Adipocyte (in vitro differentiated cells): ENCODE data around the gene SVEP1.
"Not testable (repeated sequence)": the region's sequence is repeated elsewhere in the genome, so short reads cannot be mapped to it uniquely, and the experiment has no call there.

Source experiments
- DNase-seq: peaks from one replicate; pipeline ENCODE4 v3.0.0-alpha.2; 2015; ENCODE audit warnings: low read depth
- H3K27me3 ChIP-seq: replicated peaks from 2 replicates; pipeline ENCODE4 v1.7.0; 2013; ENCODE audit warnings: mild to moderate bottlenecking, low read length, moderate library complexity; ENCODE audit not compliant: control insufficient read depth, insufficient read depth
- H3K36me3 ChIP-seq: 2 replicates; pipeline ENCODE4 v1.7.0; 2013; ENCODE audit warnings: low read length, mild to moderate bottlenecking, moderate library complexity; ENCODE audit not compliant: control insufficient read depth, insufficient read depth, severe bottlenecking
- H3K4me1 ChIP-seq: 2 replicates; pipeline ENCODE4 v1.7.0; 2013; ENCODE audit warnings: mild to moderate bottlenecking, low read length, moderate library complexity; ENCODE audit not compliant: control insufficient read depth, insufficient read depth
- H3K4me3 ChIP-seq: 2 replicates; pipeline ENCODE4 v1.7.0; 2013; ENCODE audit warnings: mild to moderate bottlenecking, low read length, moderate library complexity
- H3K9ac ChIP-seq: 2 replicates; pipeline ENCODE4 v1.7.0; 2013; ENCODE audit warnings: mild to moderate bottlenecking, low read length, moderate library complexity
- H3K9me3 ChIP-seq: 2 replicates; pipeline ENCODE4 v1.7.0; 2013; ENCODE audit warnings: mild to moderate bottlenecking, low read length, moderate library complexity; ENCODE audit not compliant: control insufficient read depth

SVEP1 gene

DNA sequence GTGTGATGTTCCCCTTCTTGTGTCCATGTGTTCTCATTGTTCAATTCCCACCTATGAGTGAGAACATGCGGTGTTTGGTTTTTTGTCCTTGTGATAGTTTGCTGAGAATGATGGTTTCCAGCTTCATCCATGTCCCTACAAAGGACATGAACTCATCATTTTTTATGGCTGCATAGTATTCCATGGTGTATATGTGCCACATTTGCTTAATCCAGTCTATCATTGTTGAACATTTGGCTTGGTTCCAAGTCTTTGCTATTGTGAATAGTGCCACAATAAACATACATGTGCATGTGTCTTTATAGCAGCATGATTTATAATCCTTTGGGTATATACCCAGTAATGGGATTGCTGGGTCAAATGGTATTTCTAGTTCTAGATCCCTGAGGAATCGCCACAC lies 220.5 kb downstream of the SVEP1 start:
- not testable (repeated sequence) for DNase-seq, H3K4me3 ChIP-seq, H3K36me3 ChIP-seq, H3K27me3 ChIP-seq, H3K9me3 ChIP-seq, H3K4me1 ChIP-seq, H3K9ac ChIP-seq

DNA sequence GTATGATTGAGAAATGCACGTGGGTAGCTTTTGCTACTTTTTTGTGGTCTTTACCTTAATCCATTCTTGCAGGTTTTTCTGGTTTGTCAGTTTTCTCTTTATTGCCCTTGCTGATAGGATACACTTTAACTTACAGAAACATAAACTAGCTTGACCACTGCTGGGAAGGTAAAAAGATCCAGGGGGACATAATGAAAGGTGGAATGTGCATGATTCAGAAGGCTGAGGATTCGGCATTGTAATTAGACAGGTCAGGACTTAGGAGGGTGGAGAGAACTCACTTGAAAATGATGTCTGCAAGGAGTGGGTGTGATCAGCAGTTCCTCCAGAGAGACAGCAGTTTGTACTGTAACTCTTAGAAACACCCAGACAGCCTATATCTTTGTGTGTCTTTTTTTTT lies 222.0 kb downstream of the SVEP1 start:
- DNase-seq, result no peak
- Histone ChIP-seq H3K9me3 (peaks cover 4% of the 10 kb centered on the region), H3K4me1 (no peaks in the 10 kb centered on the region), H3K4me3 (no peak overlapping the region), H3K27me3 (no peaks in the 10 kb centered on the region), H3K36me3 (no peaks in the 10 kb centered on the region), H3K9ac (no peak overlapping the region)

DNA sequence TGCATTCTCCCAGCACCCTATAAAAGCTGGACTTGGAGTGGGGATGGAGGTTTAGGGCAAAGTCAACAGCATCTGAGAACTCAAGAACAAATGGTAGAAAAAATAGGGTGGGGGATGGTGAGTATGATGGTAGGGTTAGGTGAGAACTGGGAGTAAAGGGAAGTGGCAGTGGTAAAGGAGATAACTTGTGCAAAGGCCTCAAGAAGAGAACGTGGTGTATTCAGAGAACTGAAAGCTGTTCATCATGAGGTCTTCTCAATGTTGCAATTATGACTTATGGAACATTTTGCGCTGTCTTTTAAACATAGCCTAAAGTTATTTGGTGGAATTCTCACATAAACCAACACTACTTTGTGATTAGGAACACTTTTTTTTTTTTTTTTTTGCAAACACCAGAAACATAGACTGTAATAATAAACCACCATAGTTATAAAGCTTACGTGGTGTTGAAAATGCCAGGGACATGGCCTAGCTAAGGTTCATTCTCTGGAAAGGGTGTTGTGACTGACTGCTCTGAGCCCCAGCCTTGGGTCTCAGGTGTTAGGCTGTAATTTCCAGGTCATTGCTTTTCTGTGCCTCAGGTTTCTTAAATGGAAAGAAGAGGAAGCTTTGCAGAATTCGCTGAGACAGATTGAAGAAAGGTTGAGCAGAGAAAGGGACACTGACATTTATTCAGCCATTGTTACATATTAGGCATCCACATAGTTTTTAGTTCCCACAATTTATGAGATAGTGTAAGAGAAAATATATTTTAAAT lies 222.7 kb downstream of the SVEP1 start:
- Histone ChIP-seq H3K9ac (no peak overlapping the region), H3K27me3 (no peaks in the 10 kb centered on the region)
- no peak for DNase-seq

DNA sequence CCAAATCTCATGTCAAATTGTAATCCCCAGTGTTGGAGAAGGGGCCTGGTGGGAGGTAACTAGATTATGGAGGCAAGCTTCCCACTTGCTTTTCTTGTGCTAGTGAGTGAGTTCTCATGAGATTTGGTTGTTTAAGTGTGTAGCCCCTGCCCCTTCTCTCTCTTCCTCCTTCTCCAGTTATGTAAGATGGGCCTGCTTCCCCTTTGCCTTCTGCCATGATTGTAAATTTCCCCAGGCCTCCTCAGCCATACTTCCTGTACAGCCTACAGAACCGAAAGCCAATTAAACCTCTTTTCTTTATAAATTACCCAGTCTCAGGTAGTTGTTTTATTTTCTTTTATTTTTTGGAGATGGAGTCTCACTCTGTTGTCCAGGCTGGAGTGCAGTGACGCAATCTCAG lies 223.6 kb downstream of the SVEP1 start:
- no peaks in the 10 kb centered on the region for H3K27me3 ChIP-seq
- DNase-seq, result no peak
- H3K36me3 ChIP-seq, result no peaks in the 10 kb centered on the region
- peaks cover 7% of the 10 kb centered on the region for H3K4me1 ChIP-seq
- H3K9me3 ChIP-seq, result peaks cover 4% of the 10 kb centered on the region
- H3K4me3 ChIP-seq, result no peak overlapping the region
- no peak overlapping the region for H3K9ac ChIP-seq

More for the DNA sequence above, 222.7 kb downstream of the SVEP1 start:
- H3K36me3 ChIP-seq, result no peaks in the 10 kb centered on the region
- H3K4me1 ChIP-seq, result no peaks in the 10 kb centered on the region
- H3K9me3 ChIP-seq, result peaks cover 4% of the 10 kb centered on the region
- H3K4me3 ChIP-seq, result no peak overlapping the region

DNA sequence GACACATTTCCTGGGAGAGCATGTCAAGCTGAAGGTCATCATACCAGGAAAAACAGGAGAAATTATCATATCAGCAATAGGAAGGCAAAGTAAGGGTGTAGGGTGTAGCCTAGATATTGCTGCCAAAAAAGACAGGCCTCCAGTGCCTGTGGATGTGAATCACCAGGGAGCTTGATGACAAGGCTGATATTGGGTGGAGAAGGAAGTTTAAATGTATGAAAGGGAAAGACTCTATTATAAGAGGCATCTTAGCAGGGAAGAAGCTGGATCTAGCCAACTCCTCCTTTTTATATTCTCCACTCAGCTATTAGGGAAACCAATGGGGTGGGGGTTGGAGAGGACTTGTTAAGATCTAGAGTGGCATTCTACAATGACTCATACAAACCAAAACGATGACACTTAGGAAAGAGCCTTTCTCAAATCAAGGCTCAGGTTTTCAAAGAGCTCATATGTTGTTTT lies 228.5 kb downstream of the SVEP1 start:
- peak; percentile 80 for DNase-seq
- Histone ChIP-seq H3K36me3 (no peaks in the 10 kb centered on the region), H3K27me3 (no peaks in the 10 kb centered on the region), H3K4me1 (peaks cover 16% of the 10 kb centered on the region), H3K9me3 (no peaks in the 10 kb centered on the region), H3K4me3 (peak overlapping the region; percentile 24), H3K9ac (peak overlapping the region; percentile 25)

DNA sequence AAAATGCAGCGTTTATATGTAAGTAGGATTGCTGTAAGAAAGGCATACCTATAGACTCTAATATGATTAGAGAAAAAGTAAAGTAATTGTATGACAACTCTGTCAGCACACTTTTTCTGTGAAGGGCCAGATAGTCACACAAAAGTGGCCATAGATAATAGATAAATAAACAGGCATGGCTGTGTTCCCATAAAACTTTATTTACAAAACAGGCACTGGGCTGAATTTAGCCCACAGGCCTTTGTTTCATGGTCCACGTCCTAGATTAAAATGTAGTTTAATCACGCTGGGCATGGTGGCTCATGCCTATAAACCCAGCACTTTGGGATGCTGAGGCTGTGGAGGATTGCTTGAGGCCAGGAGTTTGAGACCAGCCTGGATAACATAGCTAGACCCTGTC lies 233.2 kb downstream of the SVEP1 start:
- H3K27me3 ChIP-seq, result no peaks in the 10 kb centered on the region
- H3K9ac ChIP-seq, result no peak overlapping the region
- no peaks in the 10 kb centered on the region for H3K9me3 ChIP-seq
- peaks cover 14% of the 10 kb centered on the region for H3K4me1 ChIP-seq
- no peak for DNase-seq
- no peaks in the 10 kb centered on the region for H3K36me3 ChIP-seq
- H3K4me3 ChIP-seq, result no peak overlapping the region

DNA sequence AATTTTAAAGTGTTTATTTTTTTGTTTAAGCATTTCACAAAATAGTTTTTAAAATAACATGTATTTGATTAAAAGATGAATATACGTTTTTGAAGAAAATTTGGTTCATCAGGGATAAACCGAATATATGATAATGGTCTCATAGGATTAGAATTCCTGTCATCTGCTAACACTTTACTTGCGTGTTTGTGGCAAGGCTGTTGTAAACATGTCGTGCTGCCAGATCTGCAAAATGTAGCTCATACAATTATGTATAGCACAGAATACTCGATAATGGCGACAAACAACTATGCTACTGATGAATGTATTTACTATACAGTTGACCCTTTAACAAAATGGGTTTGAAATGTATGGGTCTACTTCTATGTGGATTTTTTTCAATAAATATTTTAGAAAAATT lies 234.7 kb downstream of the SVEP1 start:
- H3K9me3 ChIP-seq, result no peaks in the 10 kb centered on the region
- no peak overlapping the region for H3K4me3 ChIP-seq

DNA sequence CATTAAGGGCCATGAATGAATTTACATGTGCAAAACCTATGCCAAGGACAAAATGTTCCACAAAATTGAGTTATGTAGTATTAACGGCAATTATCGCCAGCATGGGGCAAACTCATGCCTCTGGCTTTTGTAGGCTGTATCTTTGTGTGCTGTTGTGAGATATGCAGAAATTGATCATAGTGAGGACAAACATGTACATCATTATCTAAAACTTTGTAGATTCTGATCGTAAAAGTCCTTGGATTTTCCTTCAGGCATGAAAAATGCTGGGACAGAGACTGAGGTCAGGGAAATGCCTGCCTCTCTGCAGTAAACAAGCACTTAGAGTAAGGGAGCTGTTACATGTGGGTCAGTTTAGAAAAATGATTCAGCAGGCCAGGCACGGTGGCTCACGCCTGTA lies 236.0 kb downstream of the SVEP1 start:
- Histone ChIP-seq H3K36me3 (no peaks in the 10 kb centered on the region), H3K9ac (no peak overlapping the region), H3K9me3 (no peaks in the 10 kb centered on the region), H3K4me3 (no peak overlapping the region), H3K27me3 (no peaks in the 10 kb centered on the region), H3K4me1 (no peaks in the 10 kb centered on the region)
- no peak for DNase-seq

More for the DNA sequence above, 234.7 kb downstream of the SVEP1 start:
- Histone ChIP-seq H3K4me1 (no peaks in the 10 kb centered on the region), H3K9ac (no peak overlapping the region), H3K36me3 (no peaks in the 10 kb centered on the region), H3K27me3 (no peaks in the 10 kb centered on the region)
- DNase-seq, result no peak

DNA sequence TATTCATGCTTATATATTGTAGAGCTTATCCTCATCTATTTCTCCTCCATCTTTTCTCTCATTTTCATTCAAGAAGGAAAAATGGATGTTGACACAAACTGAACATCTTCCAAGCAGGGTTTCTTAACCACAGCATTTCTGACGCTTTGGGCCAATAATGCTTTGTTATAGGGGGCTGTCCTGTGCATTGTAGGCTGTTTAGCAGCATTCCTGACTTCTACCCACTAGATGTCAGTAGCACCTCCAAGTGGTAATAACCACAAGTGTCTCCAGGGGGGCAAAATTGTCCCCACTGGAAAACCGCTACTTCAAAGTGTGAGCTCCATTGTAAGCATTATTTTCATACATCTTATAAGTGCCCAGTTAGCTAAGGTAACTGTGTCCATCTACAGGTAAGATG lies 239.2 kb downstream of the SVEP1 start:
- Histone ChIP-seq H3K36me3 (no peaks in the 10 kb centered on the region), H3K9me3 (no peaks in the 10 kb centered on the region), H3K4me1 (peaks cover 14% of the 10 kb centered on the region), H3K4me3 (no peak overlapping the region), H3K27me3 (no peaks in the 10 kb centered on the region), H3K9ac (no peak overlapping the region)
- no peak for DNase-seq

DNA sequence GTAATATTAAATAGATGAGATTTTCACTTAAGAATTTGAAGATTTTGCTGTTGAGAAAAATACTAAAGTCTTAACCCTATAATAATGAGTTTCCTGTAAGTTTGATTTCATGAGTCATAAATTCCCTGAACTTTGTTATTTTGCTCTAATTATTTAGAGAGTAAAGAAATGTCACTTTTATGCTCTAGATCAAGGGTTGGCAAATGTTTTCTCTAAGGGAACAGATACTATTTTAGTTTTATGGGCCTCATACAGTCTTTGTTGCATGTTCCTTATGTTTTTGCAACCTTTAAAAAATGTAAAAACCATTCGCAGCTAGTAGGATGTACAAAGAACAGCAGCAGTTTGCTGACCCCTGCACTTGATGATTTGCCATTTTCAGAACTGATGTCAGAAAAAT lies 241.4 kb downstream of the SVEP1 start:
- DNase-seq, result peak; percentile 27
- peaks cover 14% of the 10 kb centered on the region for H3K4me1 ChIP-seq
- H3K9ac ChIP-seq, result no peak overlapping the region
- H3K27me3 ChIP-seq, result no peaks in the 10 kb centered on the region
- no peaks in the 10 kb centered on the region for H3K9me3 ChIP-seq
- no peak overlapping the region for H3K4me3 ChIP-seq
- no peaks in the 10 kb centered on the region for H3K36me3 ChIP-seq

DNA sequence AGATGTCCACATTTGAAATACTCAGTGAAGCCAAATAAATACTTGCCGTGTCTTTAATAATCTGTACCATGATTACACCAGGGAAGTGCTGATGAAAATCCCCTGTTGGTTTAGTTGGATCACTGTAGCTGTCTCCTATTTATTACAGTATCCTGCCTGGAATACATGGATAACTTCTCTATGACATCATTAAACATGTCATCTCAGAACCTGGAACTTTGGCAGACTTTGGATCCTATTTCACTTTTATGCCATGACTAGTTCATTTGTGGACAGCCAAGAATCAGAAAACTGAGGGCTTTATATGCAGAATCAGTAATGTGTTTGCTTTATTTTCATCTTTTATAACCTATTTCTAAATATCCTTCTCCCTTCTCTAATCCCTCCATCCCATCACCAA lies 241.8 kb downstream of the SVEP1 start, which contains the start of gene TXNDC8:
TXNDC8 (minus strand) TSS at position 137 of the 400 bp plus-strand sequence.
- Histone ChIP-seq H3K9me3 (no peaks in the 10 kb centered on the region), H3K36me3 (no peaks in the 10 kb centered on the region), H3K9ac (no peak within 1 kb of the TSS), H3K4me1 (peaks cover 14% of the 10 kb centered on the region), H3K4me3 (no peak within 1 kb of the TSS), H3K27me3 (no peaks in the 10 kb centered on the region)
- DNase-seq, result peak; percentile 42

DNA sequence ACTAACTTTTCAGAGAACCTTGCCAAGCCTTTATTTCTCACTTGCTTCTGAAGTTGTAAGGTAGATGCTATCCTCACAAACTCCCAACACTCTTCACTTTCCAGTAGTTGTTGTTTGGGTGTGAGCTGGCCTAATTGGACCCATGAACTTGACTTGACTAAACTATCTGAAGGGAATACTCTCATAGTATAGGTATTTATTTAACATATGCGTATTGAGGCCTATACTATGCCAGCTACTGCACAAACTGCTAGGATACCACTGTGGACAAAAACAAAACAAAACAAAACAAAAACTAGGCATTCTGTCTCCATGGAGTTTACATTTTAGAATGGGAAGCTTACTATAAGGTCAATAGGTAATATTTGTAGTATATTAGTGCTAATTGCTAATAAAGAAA lies 243.2 kb downstream of the SVEP1 start:
- DNase-seq, result no peak
- no peaks in the 10 kb centered on the region for H3K36me3 ChIP-seq
- H3K27me3 ChIP-seq, result no peaks in the 10 kb centered on the region
- H3K4me3 ChIP-seq, result no peak overlapping the region
- H3K9ac ChIP-seq, result no peak overlapping the region
- peaks cover 5% of the 10 kb centered on the region for H3K9me3 ChIP-seq
- peaks cover 14% of the 10 kb centered on the region for H3K4me1 ChIP-seq
